Mesodermal cell (in vitro differentiated cells): ENCODE data around the gene PVALEF.

Experiments
- H3K27ac ChIP-seq: 2 replicates; pipeline ENCODE4 v1.7.0; 2013; ENCODE audit warnings: mild to moderate bottlenecking, low read depth, low read length, moderate library complexity; ENCODE audit not compliant: severe bottlenecking
- H3K36me3 ChIP-seq: 2 replicates; pipeline ENCODE4 v1.7.1; 2013; ENCODE audit warnings: mild to moderate bottlenecking, low read length, moderate library complexity; ENCODE audit not compliant: control insufficient read depth, insufficient read depth
- H3K4me1 ChIP-seq: one replicate; pipeline ENCODE4 v1.7.1; 2013; ENCODE audit warnings: mild to moderate bottlenecking, low read length; ENCODE audit not compliant: insufficient read depth, control insufficient read depth, poor library complexity, severe bottlenecking
- H3K4me3 ChIP-seq: 2 replicates; pipeline ENCODE4 v1.7.0; 2013; ENCODE audit warnings: low read length, control low read depth, mild to moderate bottlenecking; ENCODE audit not compliant: insufficient read depth, poor library complexity, severe bottlenecking; ENCODE audit errors: extremely low read depth
- H3K9me3 ChIP-seq: 2 replicates; pipeline ENCODE4 v1.7.1; 2013; ENCODE audit warnings: mild to moderate bottlenecking, low read length, moderate library complexity; ENCODE audit not compliant: control insufficient read depth
- WGBS, 2 experiments: methylation state at CpG; one replicate each; pipeline ENCODE4 v1.1.5; 2013; ENCODE audit warnings: missing lambda C conversion rate in 2 of 2; ENCODE audit not compliant: insufficient coverage in 2 of 2; 5-methylcytosine and 5-hydroxymethylcytosine counted together

Gene PVALEF

GRCh38 chr17:81209141-81209540 lies 43.8 kb downstream of the PVALEF start:
- 96% methylated on average over 15 of the region's 16 CpGs for WGBS, 2 experiments

GRCh38 chr17:81210466-81210865 lies 45.2 kb downstream of the PVALEF start:
- Histone ChIP-seq H3K9me3 (no peaks in the 10 kb centered on the region), H3K4me3 (no peak overlapping the region), H3K4me1 (no peaks in the 10 kb centered on the region), H3K36me3 (peaks cover 12% of the 10 kb centered on the region), H3K27ac (no peak overlapping the region)
- 98 to 99% methylated on average over 5 to 7 of the region's 10 CpGs for WGBS, 2 experiments

More at GRCh38 chr17:81209141-81209540, 43.8 kb downstream of the PVALEF start:
- no peak overlapping the region for H3K4me3 ChIP-seq
- no peaks in the 10 kb centered on the region for H3K9me3 ChIP-seq
- H3K4me1 ChIP-seq: no peaks in the 10 kb centered on the region
- peaks cover 12% of the 10 kb centered on the region for H3K36me3 ChIP-seq
- H3K27ac ChIP-seq: no peak overlapping the region

- no peaks in the 10 kb centered on the region for H3K4me1 ChIP-seq
- H3K27ac ChIP-seq: no peak overlapping the region
- H3K9me3 ChIP-seq: no peaks in the 10 kb centered on the region
- WGBS, 2 experiments: 77% methylated on average over 10 to 11 of the region's 14 CpGs
- no peak overlapping the region for H3K4me3 ChIP-seq
- H3K36me3 ChIP-seq: peaks cover 12% of the 10 kb centered on the region
Measured at GRCh38 chr17:81210868-81211267, 45.6 kb downstream of the PVALEF start.

GRCh38 chr17:81212365-81212764 lies 47.1 kb downstream of the PVALEF start:
- Histone ChIP-seq H3K4me3 (no peak overlapping the region), H3K9me3 (no peaks in the 10 kb centered on the region), H3K27ac (no peak overlapping the region), H3K36me3 (peaks cover 18% of the 10 kb centered on the region), H3K4me1 (no peaks in the 10 kb centered on the region)
- 93 to 97% methylated on average over 4 to 6 of the region's 9 CpGs for WGBS, 2 experiments

GRCh38 chr17:81213978-81214377 lies 48.7 kb downstream of the PVALEF start:
- Histone ChIP-seq H3K9me3 (no peaks in the 10 kb centered on the region), H3K4me1 (no peaks in the 10 kb centered on the region), H3K36me3 (peaks cover 12% of the 10 kb centered on the region), H3K27ac (no peak overlapping the region), H3K4me3 (no peak overlapping the region)
- 86 to 89% methylated on average over 3 to 6 of the region's 8 CpGs for WGBS, 2 experiments

- peaks cover 21% of the 10 kb centered on the region for H3K36me3 ChIP-seq
- 89 to 95% methylated on average over 13 to 16 of the region's 18 CpGs for WGBS, 2 experiments
- H3K4me1 ChIP-seq: peaks cover 8% of the 10 kb centered on the region
- H3K9me3 ChIP-seq: no peaks in the 10 kb centered on the region
- H3K4me3 ChIP-seq: no peak overlapping the region
- H3K27ac ChIP-seq: no peak overlapping the region
Measured at GRCh38 chr17:81217491-81217890, 52.2 kb downstream of the PVALEF start.

- no peak overlapping the region for H3K27ac ChIP-seq
- H3K4me3 ChIP-seq: no peak overlapping the region
- H3K36me3 ChIP-seq: peaks cover 21% of the 10 kb centered on the region
- H3K4me1 ChIP-seq: peaks cover 8% of the 10 kb centered on the region
- no peaks in the 10 kb centered on the region for H3K9me3 ChIP-seq
- 84 to 90% methylated on average over 11 to 13 of the region's 13 CpGs for WGBS, 2 experiments
Measured at GRCh38 chr17:81218459-81218858, 53.2 kb downstream of the PVALEF start.

- Histone ChIP-seq H3K4me3 (no peak overlapping the region), H3K36me3 (peaks cover 21% of the 10 kb centered on the region), H3K9me3 (no peaks in the 10 kb centered on the region), H3K27ac (no peak overlapping the region), H3K4me1 (peaks cover 8% of the 10 kb centered on the region)
- WGBS, 2 experiments: 89 to 98% methylated on average over 8 of the region's 11 CpGs
Measured at GRCh38 chr17:81218991-81219390, 53.7 kb downstream of the PVALEF start.

GRCh38 chr17:81219476-81220180 lies 54.3 kb downstream of the PVALEF start:
- Histone ChIP-seq H3K4me1 (peaks cover 8% of the 10 kb centered on the region), H3K27ac (no peak overlapping the region), H3K9me3 (no peaks in the 10 kb centered on the region), H3K36me3 (peaks cover 21% of the 10 kb centered on the region), H3K4me3 (no peak overlapping the region)
- 93 to 96% methylated on average over 20 to 24 of the region's 24 CpGs for WGBS, 2 experiments

- peaks cover 8% of the 10 kb centered on the region for H3K4me1 ChIP-seq
- no peaks in the 10 kb centered on the region for H3K9me3 ChIP-seq
- H3K4me3 ChIP-seq: peak overlapping the region; percentile 8
- no peak overlapping the region for H3K27ac ChIP-seq
- H3K36me3 ChIP-seq: peaks cover 17% of the 10 kb centered on the region
- WGBS, 2 experiments: 69 to 76% methylated on average over 7 to 11 of the region's 11 CpGs
Measured at GRCh38 chr17:81221371-81221841, 56.1 kb downstream of the PVALEF start.
